K562 (cell line): ENCODE data around the gene ARHGAP18. TPM values are rescaled to one million over a fixed set of nuclear protein-coding genes. Genes with fewer than 3 reads are reported as not detected.
A peak's percentile ranks its signal among the peaks of the same experiment; 100 is the strongest.

Source experiments
- ARID3A ChIP-seq: IDR thresholded peaks from 2 replicates; pipeline ENCODE4 v1.6.1; 2012; ENCODE audit warnings: low read depth, low read length, improper control_type of control experiment, borderline replicate concordance
- E2F5 ChIP-seq: sonication (generic); formaldehyde crosslinking; IDR thresholded peaks from 2 replicates; pipeline ENCODE4 v1.8.0; 2022; ENCODE audit warnings: mild to moderate bottlenecking, missing genetic modification reagents
- ETV1 ChIP-seq: fragments of 450-650 bp; conservative IDR thresholded peaks from 2 replicates; pipeline ENCODE4 v1.6.1; 2016; ENCODE audit warnings: missing genetic modification characterization, control low read depth, low read depth, missing compliant biosample characterization
- EWSR1 ChIP-seq: fragments of 450-650 bp; IDR thresholded peaks from 2 replicates; pipeline ENCODE4 v1.6.1; 2018; ENCODE audit warnings: borderline replicate concordance, mild to moderate bottlenecking, low read depth, moderate library complexity; ENCODE audit not compliant: partially characterized antibody
- FOXK2 ChIP-seq, 2 experiments: fragments of 450-650 bp; IDR thresholded peaks in 1 of 2; conservative IDR thresholded peaks in 1 of 2; 2 replicates each; pipeline ENCODE4 v1.6.1; 2016; ENCODE audit warnings: low read depth in 2 of 2, mild to moderate bottlenecking in 1 of 2
- FOXP1 ChIP-seq: sonication (generic); formaldehyde crosslinking; IDR thresholded peaks from 2 replicates; pipeline ENCODE4 v1.8.0; 2022; ENCODE audit warnings: mild to moderate bottlenecking, missing genetic modification reagents
- KHSRP ChIP-seq: fragments of 450-650 bp; IDR thresholded peaks from 2 replicates; pipeline ENCODE4 v1.6.1; 2017
- LARP7 ChIP-seq: fragments of 450-650 bp; IDR thresholded peaks from 2 replicates; pipeline ENCODE4 v1.6.1; 2016
- MITF ChIP-seq: IDR thresholded peaks from 2 replicates; pipeline ENCODE4 v1.6.1; 2014; ENCODE audit warnings: antibody characterized with exemption
- MTA3 ChIP-seq: fragments of 450-650 bp; formaldehyde crosslinking; IDR thresholded peaks from 2 replicates; pipeline ENCODE4 v1.6.1; 2017; ENCODE audit warnings: mild to moderate bottlenecking, borderline replicate concordance
- NCOR1 ChIP-seq: fragments of 450-650 bp; IDR thresholded peaks from 2 replicates; pipeline ENCODE4 v1.6.1; 2016; ENCODE audit warnings: mild to moderate bottlenecking, moderate library complexity
- PHB2 ChIP-seq: fragments of 450-650 bp; IDR thresholded peaks from 2 replicates; pipeline ENCODE4 v1.6.1; 2017; ENCODE audit warnings: low read depth
- POLR2G ChIP-seq: fragments of 200-400 bp; formaldehyde crosslinking; IDR thresholded peaks from 2 replicates; pipeline ENCODE4 v1.6.1; 2017; ENCODE audit warnings: low read depth, mild to moderate bottlenecking, antibody characterized with exemption, low read length, moderate library complexity
- PTTG1 ChIP-seq: fragments of 450-650 bp; IDR thresholded peaks from 2 replicates; pipeline ENCODE4 v1.6.1; 2016; ENCODE audit warnings: low read depth, mild to moderate bottlenecking, missing genetic modification characterization, missing compliant biosample characterization
- PYGO2 ChIP-seq: fragments of 450-650 bp; IDR thresholded peaks from 2 replicates; pipeline ENCODE4 v1.6.1; 2016; ENCODE audit warnings: mild to moderate bottlenecking, missing genetic modification characterization, moderate library complexity, missing compliant biosample characterization
- RAD51 ChIP-seq: fragments of 450-650 bp; IDR thresholded peaks from 2 replicates; pipeline ENCODE4 v1.7.1; 2016; ENCODE audit warnings: low read depth, mild to moderate bottlenecking, borderline replicate concordance
- RBM22 ChIP-seq: fragments of 200-400 bp; formaldehyde crosslinking; IDR thresholded peaks from 2 replicates; pipeline ENCODE4 v1.6.1; 2018; ENCODE audit warnings: low read length, low read depth; ENCODE audit not compliant: poor library complexity, severe bottlenecking
- SAP30 ChIP-seq: fragments of 200-600 bp; sonication (generic); IDR thresholded peaks from 2 replicates; pipeline ENCODE4 v1.6.1; 2012; ENCODE audit warnings: borderline replicate concordance, low read depth, mild to moderate bottlenecking, moderate library complexity, low read length, control low read depth, inconsistent platforms; ENCODE audit not compliant: insufficient read depth, poor library complexity, severe bottlenecking
- SMARCA5 ChIP-seq: fragments of 450-650 bp; IDR thresholded peaks from 2 replicates; pipeline ENCODE4 v1.6.1; 2016
- STAG1 ChIP-seq: sonication (generic); formaldehyde crosslinking; IDR thresholded peaks from 2 replicates; pipeline ENCODE4 v1.5.0; 2020; ENCODE audit warnings: missing genetic modification reagents, borderline replicate concordance
- ZBTB1 ChIP-seq: sonication (generic); formaldehyde crosslinking; IDR thresholded peaks from 2 replicates; pipeline ENCODE4 v1.8.1; 2023; ENCODE audit warnings: missing genetic modification reagents, low read depth, mild to moderate bottlenecking, borderline replicate concordance
- ZNF277 ChIP-seq: fragments of 250-450 bp; sonication (Bioruptor Pico); IDR thresholded peaks from 2 replicates; pipeline ENCODE4 v1.8.0; 2022; ENCODE audit warnings: inconsistent platforms, mild to moderate bottlenecking, moderate library complexity, borderline replicate concordance
- ZNF644 ChIP-seq: fragments of 200-800 bp; sonication (Bioruptor generic); IDR thresholded peaks from 2 replicates; pipeline ENCODE4 v1.6.1; 2016; ENCODE audit warnings: low read depth, missing genetic modification characterization, missing compliant biosample characterization
- ZNF668 ChIP-seq: fragments of 250-450 bp; sonication (Bioruptor Pico); IDR thresholded peaks from 2 replicates; pipeline ENCODE4 v1.8.0; 2022; ENCODE audit warnings: mild to moderate bottlenecking, inconsistent platforms
- polyA plus RNA-seq, 8 experiments: library from polyadenylated mRNA; depleted of rRNA in 4 of 8; stranded (reverse) in 5 of 8; unstranded in 3 of 8; fragments of >200 nt; fragmentation: Nextera tagmentation in 2 of 8; fragmentation: Illumina TruSeq in 1 of 8; extraction: Ambion mirVana in 2 of 8; extraction: Trizol in 1 of 8; gene quantifications; 2 replicates each; pipeline versions ENCODE4 v1.2.1 to v1.2.3, GENCODE V29; 2011 to 2014; ENCODE audit warnings: inconsistent platforms in 1 of 8, missing spikeins in 1 of 8
- total RNA-seq, 7 experiments: library from RNA; depleted of rRNA in 6 of 7; stranded (reverse); fragments of >200 nt in 6 of 7; fragmentation: Illumina TruSeq in 2 of 7; extraction: Trizol in 2 of 7; gene quantifications; 2 replicates each; pipeline versions ENCODE4 v1.2.1 to v1.2.3, GENCODE V29; 2011 to 2021; ENCODE audit warnings: low replicate concordance in 1 of 7

The ARHGAP18 gene
- total and polyA plus RNA-seq, 9 of the 15 experiments (the other 6 are each of a cell fraction or from before 2014, with no cell fraction given) = 13.3 to 29.7 (median 21.1) TPM

GRCh38 chr6:129677620-129678325, 32.2 kb downstream of the ARHGAP18 start (continued):
- no peak for TF ChIP-seq SAP30
- no peak for TF ChIP-seq FOXP1 (CRISPR knock-in tag)
- TF ChIP-seq LARP7 = no peak
- no peak for TF ChIP-seq RBM22
- no peak for TF ChIP-seq EWSR1
- TF ChIP-seq MTA3 = no peak
- no peak for TF ChIP-seq ZNF277 (CRISPR knock-in tag)
- TF ChIP-seq NCOR1 = peak; percentile 46; the same call in 1 of the 2 replicates
- 0 out of 4 replicates have a peak, but pooled peaks of 1 of the 2 experiments have one; percentile 28 for TF ChIP-seq FOXK2 (conservative IDR thresholded peaks at IDR 0.05 in 1 of 2, IDR thresholded peaks at IDR 0.05 in 1 of 2; ENCODE audit: low read depth in 2 of 2)
- no peak for TF ChIP-seq PTTG1 (tag)
- TF ChIP-seq SMARCA5 = no peak
- peak; percentile 42; the same call in 1 of the 2 replicates for TF ChIP-seq ARID3A
- no peak for TF ChIP-seq POLR2G
- TF ChIP-seq ZBTB1 (CRISPR knock-in tag) = no peak
- no peak for TF ChIP-seq STAG1 (CRISPR knock-in tag)
- TF ChIP-seq MITF = no peak
- TF ChIP-seq KHSRP = no peak
- TF ChIP-seq PYGO2 (tag) = no peak
- no peak for TF ChIP-seq E2F5 (CRISPR knock-in tag)
- TF ChIP-seq RAD51 = no peak
- TF ChIP-seq ZNF668 (CRISPR knock-in tag) = no peak
- TF ChIP-seq ZNF644 (tag) = no peak
- TF ChIP-seq ETV1 = no peak
- TF ChIP-seq PHB2 = no peak
